Panc1 (cell line): ENCODE results near the gene CREB5.

ENCODE experiments used
- SIN3A ChIP-seq: IDR thresholded peaks from 2 replicates; pipeline ENCODE4 v1.6.1; 2012; ENCODE audit warnings: low read depth, mild to moderate bottlenecking, low read length, moderate library complexity, borderline replicate concordance; ENCODE audit not compliant: insufficient read depth
- TF ChIP-seq, protein P1 (sequence below): fragments of 450-650 bp; IDR thresholded peaks from 2 replicates; pipeline ENCODE4 v1.5.1; 2017; ENCODE audit warnings: mild to moderate bottlenecking

DNA sequence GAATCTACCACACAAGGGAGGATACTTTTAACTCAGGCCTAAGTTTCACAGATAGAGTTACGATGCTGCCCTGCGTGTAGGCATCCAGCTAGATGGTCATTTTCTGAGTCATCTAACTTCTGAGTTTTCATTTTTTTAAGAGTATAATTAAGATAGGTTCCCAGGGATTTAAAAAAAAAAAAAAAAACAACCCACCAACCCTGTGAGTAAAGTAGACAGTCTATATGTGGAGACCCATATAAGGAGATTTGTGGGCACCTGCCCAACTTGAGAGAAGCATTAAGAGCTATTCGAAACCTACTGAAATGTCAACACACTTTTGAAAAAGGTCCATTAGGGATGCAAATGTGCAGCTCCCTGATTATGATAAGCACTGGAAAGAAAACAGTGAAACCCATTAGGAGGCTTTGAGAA is 288.5 kb downstream of the CREB5 start:
- TF ChIP-seq, protein P1, sequence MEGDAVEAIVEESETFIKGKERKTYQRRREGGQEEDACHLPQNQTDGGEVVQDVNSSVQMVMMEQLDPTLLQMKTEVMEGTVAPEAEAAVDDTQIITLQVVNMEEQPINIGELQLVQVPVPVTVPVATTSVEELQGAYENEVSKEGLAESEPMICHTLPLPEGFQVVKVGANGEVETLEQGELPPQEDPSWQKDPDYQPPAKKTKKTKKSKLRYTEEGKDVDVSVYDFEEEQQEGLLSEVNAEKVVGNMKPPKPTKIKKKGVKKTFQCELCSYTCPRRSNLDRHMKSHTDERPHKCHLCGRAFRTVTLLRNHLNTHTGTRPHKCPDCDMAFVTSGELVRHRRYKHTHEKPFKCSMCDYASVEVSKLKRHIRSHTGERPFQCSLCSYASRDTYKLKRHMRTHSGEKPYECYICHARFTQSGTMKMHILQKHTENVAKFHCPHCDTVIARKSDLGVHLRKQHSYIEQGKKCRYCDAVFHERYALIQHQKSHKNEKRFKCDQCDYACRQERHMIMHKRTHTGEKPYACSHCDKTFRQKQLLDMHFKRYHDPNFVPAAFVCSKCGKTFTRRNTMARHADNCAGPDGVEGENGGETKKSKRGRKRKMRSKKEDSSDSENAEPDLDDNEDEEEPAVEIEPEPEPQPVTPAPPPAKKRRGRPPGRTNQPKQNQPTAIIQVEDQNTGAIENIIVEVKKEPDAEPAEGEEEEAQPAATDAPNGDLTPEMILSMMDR: no peak
- TF ChIP-seq SIN3A: no peak
